ENCODE results near the gene PIK3AP1. TPM values are rescaled to one million over a fixed set of nuclear protein-coding genes. Genes with fewer than 3 reads are reported as not detected.

PIK3AP1 gene
- polyA plus RNA-seq, 1 of the 3 experiments (the other 2 are of a cell fraction) = 0.07 TPM

GRCh38 chr10:96606946-96607345, 113.4 kb downstream of the PIK3AP1 start:
- Histone ChIP-seq H3K27me3 (ENCODE audit: insufficient read depth) (no peaks in the 10 kb centered on the region; the same call in 1 of the 2 replicates), H3K4me1 (ENCODE audit: control insufficient read depth in 1 of 2, insufficient read depth in 2 of 2, low read depth in 1 of 2, low read length in 1 of 2) (peaks cover 0 to 8% of the 10 kb centered on the region in 2 experiments; a peak in 1 of 4 replicates), H3K27ac (ENCODE audit: low read depth in 2 of 2, low read length in 1 of 2) (no peak overlapping the region), H3K9ac (no peak overlapping the region), H4K20me1 (ENCODE audit: insufficient read depth) (no peaks in the 10 kb centered on the region), H3K4me3 (ENCODE audit: low read depth in 2 of 2, low read length in 1 of 2) (no peak overlapping the region), H3K36me3 (replicated peaks in 1 of 2; ENCODE audit: control insufficient read depth in 1 of 2, insufficient read depth in 2 of 2, low read length in 1 of 2) (no peaks in the 10 kb centered on the region), H2AFZ (ENCODE audit: low read depth) (no peak overlapping the region), H3K9me3 (no peaks in the 10 kb centered on the region), H3K9me2 (no peaks in the 10 kb centered on the region), H3F3A (replicated peaks; ENCODE audit: insufficient read depth) (no peaks in the 10 kb centered on the region), H3K79me2 (ENCODE audit: insufficient read depth) (no peaks in the 10 kb centered on the region), H3K4me2 (no peak overlapping the region)
- no peak for TF ChIP-seq GATA2 (CRISPR knock-in tag; IDR thresholded peaks at IDR 0.05)
- no peak for TF ChIP-seq REST (IDR thresholded peaks at IDR 0.05; ENCODE audit: low read depth, low read length)
- no peak for TF ChIP-seq EP300 (IDR thresholded peaks at IDR 0.05; ENCODE audit: borderline replicate concordance in 1 of 2, low read depth in 1 of 2, low read length in 1 of 2)
- no peak for TF ChIP-seq NRF1 (IDR thresholded peaks at IDR 0.05; ENCODE audit: low read depth, low read length)
- no peak for TF ChIP-seq USF1 (IDR thresholded peaks at IDR 0.05; ENCODE audit: borderline replicate concordance, low read depth)
- no peak for TF ChIP-seq MAX (IDR thresholded peaks at IDR 0.05; ENCODE audit: low read depth)
- TF ChIP-seq MXI1 (IDR thresholded peaks at IDR 0.05; ENCODE audit: low read depth, low read length) = no peak
- no peak for DNase-seq
- WGBS (ENCODE audit: low lambda C conversion rate) = 96% methylated on average over 1 of the region's 1 CpG
- ChIA-PET POLR2A (no interaction called here), CTCF (interaction anchor here (1.4 kb wide), 1 partner anchor 17 kb away, joined by 3 read pairs; no protein-coding TSS in a partner anchor)

- DNase-seq = no peak
- no peak overlapping the region for H3K9ac ChIP-seq
- WGBS (ENCODE audit: low lambda C conversion rate) = 56% methylated on average over 4 of the region's 4 CpGs
Measured at GRCh38 chr10:96606216-96606615, 114.1 kb downstream of the PIK3AP1 start.

More at GRCh38 chr10:96606216-96606615, 114.1 kb downstream of the PIK3AP1 start:
- Histone ChIP-seq H3K9me2 (no peaks in the 10 kb centered on the region), H3K79me2 (ENCODE audit: insufficient read depth) (no peaks in the 10 kb centered on the region), H3K27me3 (ENCODE audit: insufficient read depth) (no peaks in the 10 kb centered on the region; the same call in 1 of the 2 replicates), H3K27ac (ENCODE audit: low read depth in 2 of 2, low read length in 1 of 2) (no peak overlapping the region), H3F3A (replicated peaks; ENCODE audit: insufficient read depth) (no peaks in the 10 kb centered on the region), H3K4me1 (ENCODE audit: control insufficient read depth in 1 of 2, insufficient read depth in 2 of 2, low read depth in 1 of 2, low read length in 1 of 2) (peaks cover 0 to 8% of the 10 kb centered on the region in 2 experiments; a peak in 1 of 4 replicates), H3K36me3 (replicated peaks in 1 of 2; ENCODE audit: control insufficient read depth in 1 of 2, insufficient read depth in 2 of 2, low read length in 1 of 2) (no peaks in the 10 kb centered on the region), H3K9me3 (no peaks in the 10 kb centered on the region), H3K4me3 (ENCODE audit: low read depth in 2 of 2, low read length in 1 of 2) (no peak overlapping the region), H2AFZ (ENCODE audit: low read depth) (no peak overlapping the region; the same call in 1 of the 2 replicates), H4K20me1 (ENCODE audit: insufficient read depth) (no peaks in the 10 kb centered on the region), H3K4me2 (peak overlapping the region; percentile 37; the same call in 1 of the 2 replicates)
- ChIA-PET CTCF (interaction anchor here (1.4 kb wide), 1 partner anchor 17 kb away, joined by 3 read pairs; no protein-coding TSS in a partner anchor), POLR2A (no interaction called here)
- TF ChIP-seq EP300 (IDR thresholded peaks at IDR 0.05; ENCODE audit: borderline replicate concordance in 1 of 2, low read depth in 1 of 2, low read length in 1 of 2) = no peak
